CD14-positive monocyte (primary cell): Measurements from ENCODE around the gene C1orf216. TPM values are rescaled to one million over a fixed set of nuclear protein-coding genes. Genes with fewer than 3 reads are reported as not detected.

Experiments used
- DNase-seq, 3 donors: peaks; one replicate each; pipeline ENCODE4 v3.0.0-alpha.2; 2011 to 2022
- H2AFZ ChIP-seq: 2 replicates; pipeline ENCODE4 v1.6.0; 2012; ENCODE audit warnings: mild to moderate bottlenecking, low read depth, low read length, inconsistent platforms; ENCODE audit not compliant: insufficient read depth, poor library complexity, severe bottlenecking
- H3K27ac ChIP-seq, 2 donors: 1 replicate in 1 of 2; 2 replicates in 1 of 2; pipeline ENCODE4 v1.5.1; 2012 to 2013; ENCODE audit warnings: low read length in 2 of 2, control low read depth in 1 of 2, inconsistent platforms in 1 of 2, low read depth in 1 of 2, mild to moderate bottlenecking in 1 of 2
- H3K27me3 ChIP-seq, 2 donors: one replicate each; pipeline versions ENCODE4 v1.6.0 to v1.6.1; 2011 to 2013; ENCODE audit warnings: low read length in 2 of 2; ENCODE audit not compliant: control insufficient read depth in 2 of 2, insufficient read depth in 2 of 2
- H3K36me3 ChIP-seq, 2 donors: replicated peaks in 1 of 2; 1 replicate in 1 of 2; 2 replicates in 1 of 2; pipeline versions ENCODE4 v1.5.1 to v1.6.1; 2012 to 2013; ENCODE audit warnings: low read length in 2 of 2, control low read depth in 1 of 2, inconsistent platforms in 1 of 2, mild to moderate bottlenecking in 1 of 2; ENCODE audit not compliant: insufficient read depth in 2 of 2, control insufficient read depth in 1 of 2
- H3K4me1 ChIP-seq, 2 donors: 1 replicate in 1 of 2; 2 replicates in 1 of 2; pipeline versions ENCODE4 v1.5.1 to v1.6.1; 2012 to 2013; ENCODE audit warnings: low read length in 2 of 2, control low read depth in 1 of 2, inconsistent platforms in 1 of 2, mild to moderate bottlenecking in 1 of 2, moderate library complexity in 1 of 2; ENCODE audit not compliant: insufficient read depth in 2 of 2, control insufficient read depth in 1 of 2
- H3K4me2 ChIP-seq: replicated peaks from 2 replicates; pipeline ENCODE3; 2012; ENCODE audit warnings: low read length, moderate library complexity, mild to moderate bottlenecking; ENCODE audit not compliant: poor library complexity, severe bottlenecking; ENCODE audit errors: extremely low read depth
- H3K4me3 ChIP-seq, 3 experiments: fragments of 200-600 bp in 1 of 3; sonication (generic) in 1 of 3; replicated peaks in 1 of 3; 1 replicate in 2 of 3; 2 replicates in 1 of 3; pipeline ENCODE4 v1.5.1; 2011 to 2013; ENCODE audit warnings: low read length in 3 of 3, mild to moderate bottlenecking in 3 of 3, control low read depth in 2 of 3, low read depth in 2 of 3, inconsistent platforms in 1 of 3, moderate library complexity in 1 of 3
- H3K79me2 ChIP-seq: 2 replicates; pipeline ENCODE4 v1.6.0; 2012; ENCODE audit warnings: mild to moderate bottlenecking, control low read depth, inconsistent platforms, low read length, moderate library complexity; ENCODE audit not compliant: insufficient read depth
- H3K9ac ChIP-seq: 2 replicates; pipeline ENCODE4 v1.6.0; 2017; ENCODE audit warnings: low read length, mild to moderate bottlenecking; ENCODE audit not compliant: insufficient read depth, poor library complexity, severe bottlenecking
- H3K9me3 ChIP-seq, 2 donors: replicated peaks in 1 of 2; 1 replicate in 1 of 2; 2 replicates in 1 of 2; pipeline versions ENCODE4 v1.5.1 to v1.6.1; 2012 to 2013; ENCODE audit warnings: low read length in 2 of 2, control low read depth in 1 of 2; ENCODE audit not compliant: control insufficient read depth in 1 of 2, insufficient read depth in 1 of 2
- H4K20me1 ChIP-seq: 2 replicates; pipeline ENCODE4 v1.6.0; 2012; ENCODE audit warnings: mild to moderate bottlenecking, low read length, control low read depth, moderate library complexity; ENCODE audit not compliant: insufficient read depth
- H3K27ac Mint-ChIP-seq, 7 donors: one replicate each; pipeline ENCODE4 v1.8.0; 2020; ENCODE audit warnings: mild to moderate bottlenecking in 7 of 7, mixed read lengths in 7 of 7, moderate library complexity in 6 of 7, inconsistent platforms in 2 of 7
- H3K27me3 Mint-ChIP-seq, 3 donors: one replicate each; pipeline ENCODE4 v1.8.0; 2021 to 2022; ENCODE audit warnings: low read depth in 3 of 3, mild to moderate bottlenecking in 3 of 3, mixed read lengths in 3 of 3, moderate library complexity in 3 of 3, inconsistent platforms in 1 of 3
- H3K36me3 Mint-ChIP-seq, 2 donors: one replicate each; pipeline ENCODE4 v1.8.0; 2020; ENCODE audit warnings: mixed read lengths in 2 of 2, inconsistent platforms in 1 of 2, mild to moderate bottlenecking in 1 of 2
- H3K4me1 Mint-ChIP-seq: one replicate; pipeline ENCODE4 v1.8.0; 2020; ENCODE audit warnings: mild to moderate bottlenecking, mixed read lengths
- H3K4me3 Mint-ChIP-seq, 2 donors: one replicate each; pipeline ENCODE4 v1.8.0; 2020; ENCODE audit warnings: mild to moderate bottlenecking in 2 of 2, mixed read lengths in 2 of 2, moderate library complexity in 1 of 2
- H3K9me3 Mint-ChIP-seq, 7 donors: one replicate each; pipeline ENCODE4 v1.8.0; 2020 to 2022; ENCODE audit warnings: mixed read lengths in 7 of 7, mild to moderate bottlenecking in 6 of 7, moderate library complexity in 6 of 7, inconsistent platforms in 2 of 7
- CTCF ChIP-seq: fragments of 200-600 bp; IDR thresholded peaks from one replicate; pipeline ENCODE4 v1.8.0; 2022; ENCODE audit warnings: antibody characterized with exemption, mild to moderate bottlenecking
- WGBS: methylation state at CpG from one replicate; pipeline ENCODE4 v1.1.5; 2013; ENCODE audit warnings: missing lambda C conversion rate; ENCODE audit not compliant: insufficient coverage; 5-methylcytosine and 5-hydroxymethylcytosine counted together
- intact Hi-C, 2 donors: fragments of 100-400 bp; cut with micrococcal nuclease; formaldehyde crosslinking; loops; one replicate each; pipeline versions ENCODE4 v1.15.0 to v1.15.1; 2023
- polyA plus RNA-seq, 3 donors: library from polyadenylated mRNA; depleted of rRNA in 1 of 3; unstranded in 2 of 3; stranded (reverse) in 1 of 3; fragments of 300-500 nt in 2 of 3; fragments of >200 nt in 1 of 3; fragmentation: Illumina TruSeq in 2 of 3; gene quantifications; 1 replicate in 2 of 3; 2 replicates in 1 of 3; pipeline ENCODE4 v1.2.3, GENCODE V29; 2012 to 2021

Gene C1orf216
- polyA plus RNA-seq, 3 donors, result 7.7 to 12.3 (median 8.9) TPM

- H3K27ac Mint-ChIP-seq, result no peak overlapping the region
- TF ChIP-seq CTCF, result no peak
- Histone ChIP-seq H4K20me1 (no peaks in the 10 kb centered on the region), H3K9me3 (no peaks in the 10 kb centered on the region), H3K36me3 (peaks cover 27 to 83% of the 10 kb centered on the region in 2 donors), H3K27ac (no peak overlapping the region), H3K79me2 (no peaks in the 10 kb centered on the region), H2AFZ (no peak overlapping the region), H3K9ac (no peak overlapping the region), H3K4me3 (no peak overlapping the region), H3K4me1 (no peaks in the 10 kb centered on the region), H3K27me3 (no peaks in the 10 kb centered on the region), H3K4me2 (no peak overlapping the region)
- no peaks in the 10 kb centered on the region for H3K9me3 Mint-ChIP-seq
- peaks cover 43 to 67% of the 10 kb centered on the region in 2 donors for H3K36me3 Mint-ChIP-seq
- DNase-seq, result no peak
- intact Hi-C loops, result no loop called here
- H3K4me1 Mint-ChIP-seq, result peaks cover 4% of the 10 kb centered on the region
- no peak overlapping the region for H3K4me3 Mint-ChIP-seq
- WGBS, result no CpG with 5 or more reads among the region's 3 CpGs
- no peaks in the 10 kb centered on the region for H3K27me3 Mint-ChIP-seq
Measured at GRCh38 chr1:35748326-35748725, 29.6 kb upstream of the C1orf216 start.

DNA sequence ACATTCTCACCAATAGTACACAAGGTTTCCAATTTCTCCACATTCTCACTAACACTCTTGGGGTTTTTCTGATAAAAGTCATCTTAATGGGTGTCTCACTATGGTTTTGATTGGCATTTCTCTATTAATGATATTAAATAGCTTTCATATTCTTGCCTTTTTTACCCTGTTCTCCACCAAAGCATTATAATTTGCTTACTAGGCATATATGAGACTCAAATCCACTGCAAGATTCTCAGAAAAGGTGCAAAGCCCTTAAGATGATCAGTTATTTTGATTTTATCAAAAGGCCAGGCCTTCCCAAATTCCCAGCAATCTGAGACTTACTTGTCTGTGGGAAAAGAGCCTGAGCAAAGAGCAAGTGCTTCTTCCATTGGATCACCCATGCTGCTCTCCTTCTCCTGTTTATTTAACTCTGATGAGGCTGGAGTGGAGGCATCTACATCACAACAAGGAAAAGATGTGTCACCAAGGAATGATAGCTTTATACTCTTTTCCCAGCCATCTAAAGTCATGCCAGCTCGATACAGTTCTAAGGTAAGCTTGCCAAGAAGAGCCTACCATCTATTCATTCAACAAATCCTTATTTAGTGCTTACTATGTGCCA lies 26.5 kb upstream of the C1orf216 start:
- no peak for TF ChIP-seq CTCF
- Histone ChIP-seq H3K4me1 (no peaks in the 10 kb centered on the region), H3K27me3 (no peaks in the 10 kb centered on the region), H3K36me3 (peaks cover 32 to 86% of the 10 kb centered on the region in 2 donors), H3K9ac (no peak overlapping the region), H3K79me2 (no peaks in the 10 kb centered on the region), H3K4me2 (no peak overlapping the region), H2AFZ (no peak overlapping the region), H4K20me1 (no peaks in the 10 kb centered on the region), H3K4me3 (no peak overlapping the region), H3K9me3 (no peaks in the 10 kb centered on the region), H3K27ac (no peak overlapping the region)
- no peak overlapping the region for H3K27ac Mint-ChIP-seq
- no peaks in the 10 kb centered on the region for H3K9me3 Mint-ChIP-seq
- no peaks in the 10 kb centered on the region for H3K4me1 Mint-ChIP-seq
- no CpG with 5 or more reads among the region's 1 CpG for WGBS
- intact Hi-C loops, result no loop called here
- no peak overlapping the region for H3K4me3 Mint-ChIP-seq
- peaks cover 39 to 76% of the 10 kb centered on the region in 2 donors for H3K36me3 Mint-ChIP-seq
- no peak for DNase-seq
- no peaks in the 10 kb centered on the region for H3K27me3 Mint-ChIP-seq
